Neuronal stem cell (in vitro differentiated cells): Measurements from ENCODE around the gene GCLC.
"Not testable (repeated sequence)": the region's sequence is repeated elsewhere in the genome, so short reads cannot be mapped to it uniquely, and the experiment has no call there.

ENCODE experiments used
- DNase-seq: peaks from one replicate; pipeline ENCODE4 v3.0.0-alpha.2; 2013; ENCODE audit warnings: low spot score
- H2AFZ ChIP-seq: one replicate; pipeline ENCODE4 v1.6.1; 2013; ENCODE audit warnings: mild to moderate bottlenecking, low read length, inconsistent platforms
- H2AK5ac ChIP-seq: 2 replicates; pipeline ENCODE4 v1.6.1; 2013; ENCODE audit warnings: low read depth, mild to moderate bottlenecking, inconsistent platforms, low read length, moderate library complexity, mixed read lengths
- H2BK120ac ChIP-seq: 2 replicates; pipeline ENCODE4 v1.6.1; 2013; ENCODE audit warnings: low read depth, mild to moderate bottlenecking, inconsistent platforms, low read length, moderate library complexity, mixed read lengths
- H2BK12ac ChIP-seq: one replicate; pipeline ENCODE4 v1.6.1; 2013; ENCODE audit warnings: low read length, inconsistent platforms
- H2BK15ac ChIP-seq: 2 replicates; pipeline ENCODE4 v1.6.1; 2013; ENCODE audit warnings: mild to moderate bottlenecking, low read length, inconsistent platforms, mixed read lengths
- H2BK5ac ChIP-seq: one replicate; pipeline ENCODE4 v1.6.1; 2013; ENCODE audit warnings: inconsistent platforms, mild to moderate bottlenecking, low read length, moderate library complexity
- H3K14ac ChIP-seq: one replicate; pipeline ENCODE4 v1.6.1; 2013; ENCODE audit warnings: low read length, inconsistent platforms
- H3K18ac ChIP-seq: 2 replicates; pipeline ENCODE4 v1.6.1; 2013; ENCODE audit warnings: low read length, inconsistent platforms
- H3K23ac ChIP-seq: 2 replicates; pipeline ENCODE4 v1.6.1; 2013; ENCODE audit warnings: low read depth, mild to moderate bottlenecking, mixed read lengths, low read length, inconsistent platforms; ENCODE audit not compliant: poor library complexity
- H3K27ac ChIP-seq: replicated peaks from 3 replicates; pipeline ENCODE4 v1.5.1; 2013; ENCODE audit warnings: low read length, inconsistent platforms
- H3K27me3 ChIP-seq, 3 experiments: 2 replicates each; pipeline ENCODE4 v1.6.1; 2013; ENCODE audit warnings: low read length in 3 of 3, mild to moderate bottlenecking in 2 of 3, inconsistent platforms in 1 of 3, low read depth in 1 of 3, mixed read lengths in 1 of 3, moderate library complexity in 1 of 3; ENCODE audit not compliant: control insufficient read depth in 3 of 3, insufficient read depth in 3 of 3
- H3K36me3 ChIP-seq, 2 donors: replicated peaks in 1 of 2; 2 replicates each; pipeline ENCODE4 v1.6.1; 2013; ENCODE audit warnings: low read length in 2 of 2; ENCODE audit not compliant: control insufficient read depth in 2 of 2, insufficient read depth in 2 of 2
- H3K4ac ChIP-seq: 2 replicates; pipeline ENCODE4 v1.6.1; 2013; ENCODE audit warnings: inconsistent platforms, mild to moderate bottlenecking, low read length, moderate library complexity
- H3K4me1 ChIP-seq, 2 donors: 1 replicate in 1 of 2; 2 replicates in 1 of 2; pipeline ENCODE4 v1.6.1; 2013; ENCODE audit warnings: low read length in 2 of 2, low read depth in 1 of 2; ENCODE audit not compliant: control insufficient read depth in 2 of 2, insufficient read depth in 1 of 2
- H3K4me2 ChIP-seq: one replicate; pipeline ENCODE4 v1.6.1; 2013; ENCODE audit warnings: mild to moderate bottlenecking, low read length, inconsistent platforms; ENCODE audit not compliant: insufficient read depth, poor library complexity, severe bottlenecking
- H3K4me3 ChIP-seq, 2 donors: 2 replicates each; pipeline ENCODE4 v1.5.1; 2013; ENCODE audit warnings: low read length in 2 of 2, mild to moderate bottlenecking in 2 of 2, inconsistent platforms in 1 of 2, moderate library complexity in 1 of 2
- H3K79me1 ChIP-seq: one replicate; pipeline ENCODE4 v1.6.1; 2013; ENCODE audit warnings: low read depth, mild to moderate bottlenecking, inconsistent platforms, low read length, moderate library complexity
- H3K9ac ChIP-seq: one replicate; pipeline ENCODE4 v1.6.1; 2013; ENCODE audit warnings: mild to moderate bottlenecking, low read depth, low read length, inconsistent platforms; ENCODE audit not compliant: poor library complexity
- H3K9me3 ChIP-seq, 2 donors: replicated peaks in 1 of 2; 2 replicates each; pipeline versions ENCODE3 to v1.6.1; 2013; ENCODE audit warnings: low read length in 2 of 2, mild to moderate bottlenecking in 2 of 2, inconsistent platforms in 1 of 2, low read depth in 1 of 2, mixed read lengths in 1 of 2, moderate library complexity in 1 of 2; ENCODE audit not compliant: control insufficient read depth in 2 of 2, insufficient read depth in 1 of 2
- H4K8ac ChIP-seq: one replicate; pipeline ENCODE4 v1.6.1; 2013; ENCODE audit warnings: low read depth, mild to moderate bottlenecking, inconsistent platforms, low read length, moderate library complexity
- H4K91ac ChIP-seq: one replicate; pipeline ENCODE4 v1.6.1; 2013; ENCODE audit warnings: low read length, low read depth, mild to moderate bottlenecking, inconsistent platforms; ENCODE audit not compliant: poor library complexity
- WGBS, 2 donors: extraction: QIAGEN DNeasy Blood & Tissue Kit; methylation state at CpG; one replicate each; pipeline ENCODE4 v1.1.7; 2013; ENCODE audit warnings: missing lambda C conversion rate in 2 of 2, mixed read lengths in 1 of 2; ENCODE audit not compliant: insufficient read length in 2 of 2, insufficient replicate concordance in 1 of 2; ENCODE audit errors: extremely low coverage in 2 of 2; 5-methylcytosine and 5-hydroxymethylcytosine counted together

Gene GCLC

DNA sequence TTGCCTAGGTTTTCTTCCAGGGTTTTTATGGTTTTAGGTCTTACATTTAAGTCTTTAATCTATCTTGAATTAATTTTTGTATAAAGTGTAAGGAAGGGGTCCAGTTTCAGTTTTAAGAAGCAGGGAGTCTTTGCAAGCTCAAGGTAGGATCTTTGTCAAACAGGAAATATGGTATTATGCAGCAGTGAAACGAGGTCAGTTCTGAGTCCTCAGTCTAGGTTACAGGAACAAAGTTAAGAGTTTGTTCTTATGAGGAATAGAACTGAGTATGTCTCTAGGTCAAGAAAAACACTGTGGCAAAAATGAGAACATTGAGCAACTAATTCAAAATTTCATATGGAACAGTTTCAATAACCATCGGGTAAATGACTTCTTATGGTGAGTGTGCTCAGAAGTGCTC is 63.6 kb downstream of the GCLC start:
- Histone ChIP-seq H3K27ac (no peak overlapping the region), H3K18ac (no peak overlapping the region), H3K27me3 (no peaks in the 10 kb centered on the region), H3K4me2 (no peak overlapping the region), H3K4ac (no peak overlapping the region), H2BK5ac (no peak overlapping the region), H3K9ac (no peak overlapping the region), H4K91ac (no peak overlapping the region), H3K36me3 (no peaks in the 10 kb centered on the region), H2AFZ (no peak overlapping the region), H3K79me1 (no peaks in the 10 kb centered on the region), H3K23ac (no peak overlapping the region), H3K9me3 (no peaks in the 10 kb centered on the region), H2AK5ac (no peak overlapping the region), H2BK12ac (no peak overlapping the region), H2BK120ac (no peak overlapping the region), H4K8ac (no peak overlapping the region), H2BK15ac (no peak overlapping the region), H3K4me1 (no peaks in the 10 kb centered on the region), H3K14ac (no peak overlapping the region), H3K4me3 (no peak overlapping the region)
- WGBS, 2 donors: no CpG with 5 or more reads among the region's 2 CpGs
- no peak for DNase-seq

DNA sequence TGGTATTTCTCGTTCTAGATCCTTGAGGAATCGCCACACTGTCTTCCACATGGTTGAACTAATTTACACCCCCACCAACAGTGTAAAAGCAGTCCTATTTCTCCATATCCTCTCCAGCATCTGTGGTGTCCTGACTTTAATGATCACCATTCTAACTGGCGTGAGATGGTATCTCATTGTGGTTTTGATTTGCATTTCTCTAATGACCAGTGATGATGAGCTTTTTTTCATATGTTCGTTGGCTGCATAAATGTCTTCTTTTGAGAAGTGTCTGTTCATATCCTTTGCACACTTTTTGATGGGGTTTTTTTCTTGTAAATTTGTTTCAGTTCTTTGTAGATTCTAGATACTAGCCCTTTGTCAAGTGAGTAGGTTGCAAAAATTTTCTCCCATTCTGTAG is 64.1 kb downstream of the GCLC start:
- H4K8ac ChIP-seq, H3K9ac ChIP-seq, H3K79me1 ChIP-seq, H3K27me3 ChIP-seq, H2AFZ ChIP-seq, H2BK5ac ChIP-seq, H2AK5ac ChIP-seq, H3K4me3 ChIP-seq, H3K9me3 ChIP-seq, H2BK12ac ChIP-seq, H3K27ac ChIP-seq, H2BK120ac ChIP-seq, H3K23ac ChIP-seq, H3K4ac ChIP-seq, H3K14ac ChIP-seq, H3K4me1 ChIP-seq, H4K91ac ChIP-seq, H3K36me3 ChIP-seq, DNase-seq, H2BK15ac ChIP-seq, H3K18ac ChIP-seq, H3K4me2 ChIP-seq: not testable (repeated sequence)
- WGBS, 2 donors: no CpG with 5 or more reads among the region's 4 CpGs

DNA sequence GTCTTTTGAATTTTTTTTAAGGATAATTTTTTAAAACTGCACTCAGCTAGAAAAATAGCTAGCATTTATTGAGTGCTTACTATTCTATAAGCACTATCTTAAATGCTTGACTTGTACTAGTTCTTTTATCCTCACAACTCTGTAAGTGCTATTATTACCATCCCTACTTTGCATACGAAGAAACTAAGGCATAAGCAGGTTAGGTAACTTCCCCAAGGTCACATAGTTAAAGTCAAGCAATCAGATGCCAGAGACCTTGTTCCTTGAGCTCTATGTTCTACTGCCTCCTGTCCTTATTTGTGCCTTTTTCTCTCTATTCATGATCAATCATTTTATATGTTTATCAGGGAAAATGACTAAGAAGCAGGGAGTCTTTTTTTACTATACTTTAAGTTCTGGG is 65.0 kb downstream of the GCLC start:
- Histone ChIP-seq H3K4me3 (no peak overlapping the region), H3K9ac (no peak overlapping the region), H3K27me3 (no peaks in the 10 kb centered on the region), H2BK5ac (no peak overlapping the region), H3K4ac (no peak overlapping the region), H3K79me1 (no peaks in the 10 kb centered on the region), H3K4me2 (no peak overlapping the region), H3K14ac (no peak overlapping the region), H2BK15ac (no peak overlapping the region), H3K23ac (no peak overlapping the region), H4K91ac (no peak overlapping the region), H3K9me3 (no peaks in the 10 kb centered on the region), H4K8ac (no peak overlapping the region), H2BK12ac (no peak overlapping the region), H3K18ac (no peak overlapping the region), H2BK120ac (no peak overlapping the region), H2AFZ (no peak overlapping the region), H2AK5ac (no peak overlapping the region), H3K36me3 (no peaks in the 10 kb centered on the region), H3K4me1 (no peaks in the 10 kb centered on the region), H3K27ac (no peak overlapping the region)
- no peak for DNase-seq
- no CpG with 5 or more reads among the region's 1 CpG for WGBS, 2 donors

DNA sequence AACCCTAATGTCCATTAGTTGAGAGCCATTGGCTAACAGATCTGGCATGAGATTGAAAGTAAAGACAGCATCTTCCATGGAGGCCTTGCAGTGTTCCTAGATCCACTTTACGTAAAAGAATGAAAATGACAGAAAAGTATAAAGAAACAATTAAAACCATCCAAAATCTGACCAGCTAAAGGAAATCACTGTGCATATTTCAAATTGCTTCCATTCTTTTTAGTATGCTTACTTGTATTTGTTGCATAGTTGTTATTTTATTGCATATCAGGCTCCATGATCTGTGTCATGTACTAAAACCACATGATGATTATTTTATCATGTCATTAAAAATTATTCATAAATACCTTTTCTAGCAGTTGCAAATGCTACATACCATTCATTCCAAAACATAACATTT is 67.9 kb downstream of the GCLC start:
- no peak overlapping the region for H2BK5ac ChIP-seq
- no peak overlapping the region for H3K9ac ChIP-seq
- H3K36me3 ChIP-seq: no peaks in the 10 kb centered on the region
- H3K27me3 ChIP-seq: no peaks in the 10 kb centered on the region
- DNase-seq: no peak
- H3K79me1 ChIP-seq: no peaks in the 10 kb centered on the region
- H3K4me2 ChIP-seq: no peak overlapping the region
- no peak overlapping the region for H2AK5ac ChIP-seq
- no peak overlapping the region for H3K23ac ChIP-seq
- H2BK12ac ChIP-seq: no peak overlapping the region
- H2BK15ac ChIP-seq: no peak overlapping the region
- H3K4ac ChIP-seq: no peak overlapping the region
- H2BK120ac ChIP-seq: no peak overlapping the region
- H3K27ac ChIP-seq: no peak overlapping the region
- H3K14ac ChIP-seq: no peak overlapping the region
- H3K18ac ChIP-seq: no peak overlapping the region
- no peak overlapping the region for H4K8ac ChIP-seq
- no peak overlapping the region for H2AFZ ChIP-seq
- H3K9me3 ChIP-seq: no peaks in the 10 kb centered on the region
- no peaks in the 10 kb centered on the region for H3K4me1 ChIP-seq
- WGBS, 2 donors: no CpG with 5 or more reads among the region's 1 CpG
- no peak overlapping the region for H3K4me3 ChIP-seq
- no peak overlapping the region for H4K91ac ChIP-seq
